ENCODE measurements around the gene ADCY1.

DNA sequence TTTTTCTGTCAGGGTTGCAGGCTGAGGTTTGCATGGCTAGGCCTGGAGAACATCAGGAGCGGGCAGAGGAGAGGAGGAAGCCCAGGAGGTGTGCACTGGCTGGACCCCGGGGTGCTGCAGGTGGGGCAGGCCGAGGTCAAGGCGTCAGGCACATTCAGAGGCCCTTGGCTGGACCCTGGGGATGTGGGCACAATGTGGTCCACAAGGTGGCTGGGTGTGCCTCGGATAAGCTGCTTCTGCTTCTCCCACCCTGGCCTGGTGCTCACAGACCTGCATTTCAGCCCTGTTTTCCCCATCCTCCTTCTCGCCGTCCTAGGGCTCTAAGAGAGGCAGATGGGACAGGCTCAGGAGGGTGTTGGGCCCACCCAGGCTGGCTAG is 108.2 kb downstream of the ADCY1 start:
- TF ChIP-seq, protein P1, sequence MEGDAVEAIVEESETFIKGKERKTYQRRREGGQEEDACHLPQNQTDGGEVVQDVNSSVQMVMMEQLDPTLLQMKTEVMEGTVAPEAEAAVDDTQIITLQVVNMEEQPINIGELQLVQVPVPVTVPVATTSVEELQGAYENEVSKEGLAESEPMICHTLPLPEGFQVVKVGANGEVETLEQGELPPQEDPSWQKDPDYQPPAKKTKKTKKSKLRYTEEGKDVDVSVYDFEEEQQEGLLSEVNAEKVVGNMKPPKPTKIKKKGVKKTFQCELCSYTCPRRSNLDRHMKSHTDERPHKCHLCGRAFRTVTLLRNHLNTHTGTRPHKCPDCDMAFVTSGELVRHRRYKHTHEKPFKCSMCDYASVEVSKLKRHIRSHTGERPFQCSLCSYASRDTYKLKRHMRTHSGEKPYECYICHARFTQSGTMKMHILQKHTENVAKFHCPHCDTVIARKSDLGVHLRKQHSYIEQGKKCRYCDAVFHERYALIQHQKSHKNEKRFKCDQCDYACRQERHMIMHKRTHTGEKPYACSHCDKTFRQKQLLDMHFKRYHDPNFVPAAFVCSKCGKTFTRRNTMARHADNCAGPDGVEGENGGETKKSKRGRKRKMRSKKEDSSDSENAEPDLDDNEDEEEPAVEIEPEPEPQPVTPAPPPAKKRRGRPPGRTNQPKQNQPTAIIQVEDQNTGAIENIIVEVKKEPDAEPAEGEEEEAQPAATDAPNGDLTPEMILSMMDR (conservative IDR thresholded peaks at IDR 0.05 in 1 of 2, IDR thresholded peaks at IDR 0.05 in 1 of 2; ENCODE audit: low read depth in 1 of 2, low read length in 2 of 2): no peak
- TF ChIP-seq EZH2 (IDR thresholded peaks at IDR 0.05; ENCODE audit: low read length, missing control alignments): no peak
